Measurements from ENCODE around the gene KCND3.

KCND3 gene

DNA sequence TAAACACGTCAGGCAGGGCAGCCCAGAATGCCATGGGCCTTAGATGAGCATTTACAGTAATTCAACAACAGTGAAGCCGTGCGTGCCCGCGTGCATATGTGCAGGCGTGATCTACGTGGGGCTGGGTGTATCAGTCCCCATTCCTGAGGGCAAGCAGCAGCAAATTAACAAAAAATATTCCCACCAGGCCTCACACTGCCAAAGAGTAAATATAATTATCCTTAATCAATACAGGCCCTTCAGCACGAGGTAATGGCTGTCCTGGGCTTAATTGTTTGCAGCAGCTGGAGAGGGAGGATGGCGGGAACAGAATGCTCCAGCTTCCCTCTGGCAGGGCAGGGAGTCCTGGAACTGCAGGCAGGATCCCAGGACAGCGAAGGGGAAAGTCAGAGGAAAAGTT is 142.0 kb downstream of the KCND3 start:
- TF ChIP-seq EZH2phosphoT487 (IDR thresholded peaks at IDR 0.05; ENCODE audit: low read depth) (no peak), CTCF (IDR thresholded peaks at IDR 0.05; ENCODE audit: low read depth, low read length) (no peak)
- H3K9ac ChIP-seq (ENCODE audit: low read length), result no peak overlapping the region
- H3K4me2 ChIP-seq (ENCODE audit: low read length), result no peak overlapping the region
- 0 out of 2 replicates have a peak, but pooled peaks cover 14% of the 10 kb centered on the region for H3K27me3 ChIP-seq (ENCODE audit: low read depth, low read length)
- no peaks in the 10 kb centered on the region for H4K20me1 ChIP-seq (ENCODE audit: insufficient read depth, low read length)
- H3K4me3 ChIP-seq (ENCODE audit: low read length), result no peak overlapping the region
- no peak overlapping the region for H3K27ac ChIP-seq (ENCODE audit: low read length)
- H3K36me3 ChIP-seq (replicated peaks; ENCODE audit: low read depth, low read length), result no peaks in the 10 kb centered on the region
- H3K79me2 ChIP-seq (ENCODE audit: low read length), result no peaks in the 10 kb centered on the region
- H3K9me3 ChIP-seq (ENCODE audit: insufficient read depth, low read length), result no peaks in the 10 kb centered on the region
- H2AFZ ChIP-seq (ENCODE audit: low read depth, low read length), result no peak overlapping the region
- no peaks in the 10 kb centered on the region for H3K4me1 ChIP-seq (ENCODE audit: low read length)

- H2AFZ ChIP-seq (ENCODE audit: low read depth, low read length), result no peak overlapping the region
- no peak overlapping the region for H3K4me3 ChIP-seq (ENCODE audit: low read length)
- no peak overlapping the region for H3K9ac ChIP-seq (ENCODE audit: low read length)
- H3K79me2 ChIP-seq (ENCODE audit: low read length), result no peaks in the 10 kb centered on the region
- H3K4me2 ChIP-seq (ENCODE audit: low read length), result no peak overlapping the region
- no peaks in the 10 kb centered on the region for H3K9me3 ChIP-seq (ENCODE audit: insufficient read depth, low read length)
- no peak for TF ChIP-seq CTCF (IDR thresholded peaks at IDR 0.05; ENCODE audit: low read depth, low read length)
- no peak for TF ChIP-seq EZH2phosphoT487 (IDR thresholded peaks at IDR 0.05; ENCODE audit: low read depth)
- no peaks in the 10 kb centered on the region for H3K36me3 ChIP-seq (replicated peaks; ENCODE audit: low read depth, low read length)
- 0 out of 2 replicates have a peak, but pooled peaks cover 10% of the 10 kb centered on the region for H3K27me3 ChIP-seq (ENCODE audit: low read depth, low read length)
- no peaks in the 10 kb centered on the region for H4K20me1 ChIP-seq (ENCODE audit: insufficient read depth, low read length)
- H3K27ac ChIP-seq (ENCODE audit: low read length), result no peak overlapping the region
- H3K4me1 ChIP-seq (ENCODE audit: low read length), result no peaks in the 10 kb centered on the region
These were observed 142.6 kb downstream of the KCND3 start for GRCh38 chr1:111846842-111847241.

DNA sequence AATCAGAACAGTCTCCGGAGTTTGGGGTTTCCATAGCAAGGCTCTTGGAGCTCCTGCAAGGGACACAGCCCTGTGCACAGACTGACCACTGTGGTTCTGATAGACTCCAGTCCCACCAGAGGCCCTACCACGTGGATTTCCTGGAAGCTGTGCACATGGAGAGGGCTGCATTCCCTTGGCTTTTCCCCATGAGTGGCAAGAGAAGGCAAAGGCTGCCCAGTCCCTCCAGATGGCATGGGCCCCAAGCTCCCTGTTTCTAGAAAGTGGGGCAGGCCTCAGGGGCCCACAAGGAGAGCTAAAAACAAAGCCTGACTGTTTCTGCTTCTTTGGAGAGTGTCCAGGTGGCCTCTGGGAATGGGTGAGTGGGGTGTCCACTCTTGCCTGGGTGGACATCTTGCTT is 146.3 kb downstream of the KCND3 start:
- H3K27me3 ChIP-seq (ENCODE audit: low read depth, low read length), result no peaks in the 10 kb centered on the region

GRCh38 chr1:111842411-111842810 is 147.1 kb downstream of the KCND3 start:
- Histone ChIP-seq H3K27ac (ENCODE audit: low read length) (no peak overlapping the region), H3K9ac (ENCODE audit: low read length) (no peak overlapping the region), H3K4me1 (ENCODE audit: low read length) (no peaks in the 10 kb centered on the region), H3K4me3 (ENCODE audit: low read length) (no peak overlapping the region), H3K79me2 (ENCODE audit: low read length) (no peaks in the 10 kb centered on the region), H3K36me3 (replicated peaks; ENCODE audit: low read depth, low read length) (no peaks in the 10 kb centered on the region), H3K27me3 (ENCODE audit: low read depth, low read length) (no peaks in the 10 kb centered on the region), H4K20me1 (ENCODE audit: insufficient read depth, low read length) (no peaks in the 10 kb centered on the region), H2AFZ (ENCODE audit: low read depth, low read length) (no peak overlapping the region), H3K4me2 (ENCODE audit: low read length) (no peak overlapping the region), H3K9me3 (ENCODE audit: insufficient read depth, low read length) (no peaks in the 10 kb centered on the region)
- TF ChIP-seq EZH2phosphoT487 (IDR thresholded peaks at IDR 0.05; ENCODE audit: low read depth) (no peak), CTCF (IDR thresholded peaks at IDR 0.05; ENCODE audit: low read depth, low read length) (no peak)

More for the DNA sequence above, 146.3 kb downstream of the KCND3 start:
- Histone ChIP-seq H4K20me1 (ENCODE audit: insufficient read depth, low read length) (no peaks in the 10 kb centered on the region), H3K79me2 (ENCODE audit: low read length) (no peaks in the 10 kb centered on the region), H3K27ac (ENCODE audit: low read length) (no peak overlapping the region), H3K4me3 (ENCODE audit: low read length) (no peak overlapping the region), H3K4me1 (ENCODE audit: low read length) (no peaks in the 10 kb centered on the region), H3K9me3 (ENCODE audit: insufficient read depth, low read length) (no peaks in the 10 kb centered on the region), H2AFZ (ENCODE audit: low read depth, low read length) (no peak overlapping the region), H3K9ac (ENCODE audit: low read length) (no peak overlapping the region), H3K4me2 (ENCODE audit: low read length) (no peak overlapping the region), H3K36me3 (replicated peaks; ENCODE audit: low read depth, low read length) (no peaks in the 10 kb centered on the region)
- TF ChIP-seq EZH2phosphoT487 (IDR thresholded peaks at IDR 0.05; ENCODE audit: low read depth) (no peak), CTCF (IDR thresholded peaks at IDR 0.05; ENCODE audit: low read depth, low read length) (no peak)
